GM06990 (cell line): Measurements from ENCODE around the gene PCDH7.

Experiments
- DNase-seq: peaks from one replicate; pipeline ENCODE4 v3.0.0-alpha.2; 2011; ENCODE audit not compliant: insufficient read length; ENCODE audit errors: extremely low read depth
- H3K27me3 ChIP-seq: replicated peaks from 2 replicates; pipeline ENCODE4 v1.6.0; 2011; ENCODE audit warnings: low read length; ENCODE audit not compliant: control insufficient read depth, insufficient read depth
- H3K36me3 ChIP-seq: 2 replicates; pipeline ENCODE4 v1.5.1; 2011; ENCODE audit warnings: low read length; ENCODE audit not compliant: control insufficient read depth, insufficient read depth
- H3K4me3 ChIP-seq: replicated peaks from 2 replicates; pipeline ENCODE4 v1.5.1; 2011; ENCODE audit warnings: low read depth, mild to moderate bottlenecking, control low read depth, low read length
- TF ChIP-seq, protein P1 (sequence below): IDR thresholded peaks from 2 replicates; pipeline ENCODE4 v1.5.1; 2011; ENCODE audit warnings: low read length, control low read depth, mild to moderate bottlenecking, inconsistent platforms; ENCODE audit not compliant: insufficient read depth, poor library complexity, severe bottlenecking

The PCDH7 gene

GRCh38 chr4:30724247-30724646 is 4.1 kb downstream of the PCDH7 start:
- no peak for DNase-seq
- no peaks in the 10 kb centered on the region for H3K36me3 ChIP-seq
- TF ChIP-seq, protein P1, sequence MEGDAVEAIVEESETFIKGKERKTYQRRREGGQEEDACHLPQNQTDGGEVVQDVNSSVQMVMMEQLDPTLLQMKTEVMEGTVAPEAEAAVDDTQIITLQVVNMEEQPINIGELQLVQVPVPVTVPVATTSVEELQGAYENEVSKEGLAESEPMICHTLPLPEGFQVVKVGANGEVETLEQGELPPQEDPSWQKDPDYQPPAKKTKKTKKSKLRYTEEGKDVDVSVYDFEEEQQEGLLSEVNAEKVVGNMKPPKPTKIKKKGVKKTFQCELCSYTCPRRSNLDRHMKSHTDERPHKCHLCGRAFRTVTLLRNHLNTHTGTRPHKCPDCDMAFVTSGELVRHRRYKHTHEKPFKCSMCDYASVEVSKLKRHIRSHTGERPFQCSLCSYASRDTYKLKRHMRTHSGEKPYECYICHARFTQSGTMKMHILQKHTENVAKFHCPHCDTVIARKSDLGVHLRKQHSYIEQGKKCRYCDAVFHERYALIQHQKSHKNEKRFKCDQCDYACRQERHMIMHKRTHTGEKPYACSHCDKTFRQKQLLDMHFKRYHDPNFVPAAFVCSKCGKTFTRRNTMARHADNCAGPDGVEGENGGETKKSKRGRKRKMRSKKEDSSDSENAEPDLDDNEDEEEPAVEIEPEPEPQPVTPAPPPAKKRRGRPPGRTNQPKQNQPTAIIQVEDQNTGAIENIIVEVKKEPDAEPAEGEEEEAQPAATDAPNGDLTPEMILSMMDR = no peak
- no peaks in the 10 kb centered on the region for H3K27me3 ChIP-seq
- H3K4me3 ChIP-seq = no peak overlapping the region

GRCh38 chr4:30725562-30725961 is 5.4 kb downstream of the PCDH7 start:
- no peak for DNase-seq
- TF ChIP-seq, protein P1 = no peak
- no peak overlapping the region for H3K4me3 ChIP-seq

GRCh38 chr4:30726090-30726675 is 6.0 kb downstream of the PCDH7 start:
- no peak overlapping the region for H3K4me3 ChIP-seq
- no peaks in the 10 kb centered on the region for H3K36me3 ChIP-seq
- DNase-seq = no peak
- no peaks in the 10 kb centered on the region for H3K27me3 ChIP-seq
- TF ChIP-seq, protein P1 = no peak

More at GRCh38 chr4:30725562-30725961, 5.4 kb downstream of the PCDH7 start:
- Histone ChIP-seq H3K27me3 (no peaks in the 10 kb centered on the region), H3K36me3 (no peaks in the 10 kb centered on the region)

DNA sequence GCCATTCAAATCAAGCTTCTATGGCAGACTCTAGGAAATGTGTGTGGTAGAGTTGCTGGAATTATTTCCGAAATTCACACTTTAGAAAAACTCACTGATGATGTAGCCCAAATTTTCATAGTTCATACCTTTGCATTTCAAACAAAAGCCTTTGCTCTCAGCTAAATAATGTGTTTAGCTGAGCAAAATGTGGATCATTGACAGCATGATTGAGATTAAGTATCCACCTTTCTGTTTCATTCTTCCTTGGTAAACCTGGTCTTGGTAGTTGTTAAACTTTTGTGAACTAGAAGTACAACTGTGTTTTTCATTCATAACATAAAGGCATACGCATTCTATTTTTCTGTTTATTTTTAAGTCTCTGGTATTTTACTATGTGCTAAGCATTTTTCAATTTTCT is 7.2 kb downstream of the PCDH7 start:
- no peak overlapping the region for H3K4me3 ChIP-seq

GRCh38 chr4:30728311-30728710 is 8.1 kb downstream of the PCDH7 start:
- TF ChIP-seq, protein P1 = no peak
- no peak for DNase-seq
- H3K36me3 ChIP-seq = no peaks in the 10 kb centered on the region
- no peak overlapping the region for H3K4me3 ChIP-seq
- no peaks in the 10 kb centered on the region for H3K27me3 ChIP-seq

More for the DNA sequence above, 7.2 kb downstream of the PCDH7 start:
- DNase-seq = no peak
- Histone ChIP-seq H3K27me3 (no peaks in the 10 kb centered on the region), H3K36me3 (no peaks in the 10 kb centered on the region)
- TF ChIP-seq, protein P1 = no peak

DNA sequence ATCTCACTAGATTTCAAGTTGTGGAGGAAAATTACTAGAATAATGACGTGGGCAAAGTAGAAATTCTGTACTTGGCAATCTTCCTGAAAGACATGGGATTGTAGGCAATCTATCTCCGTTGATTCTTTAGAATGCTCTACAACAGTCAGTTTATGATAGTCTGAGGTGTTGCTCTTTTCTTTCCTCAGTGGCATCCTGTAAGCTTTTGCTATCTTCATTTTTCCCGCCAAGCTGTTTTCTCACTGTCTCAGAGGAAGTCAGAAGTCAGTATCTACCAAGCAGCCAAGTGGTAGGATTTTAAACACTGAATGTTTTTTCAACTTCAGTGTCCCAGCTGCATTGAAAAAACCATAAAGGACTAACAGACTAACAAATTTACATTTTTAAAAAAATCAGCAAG is 23.7 kb downstream of the PCDH7 start:
- no peak for DNase-seq
- TF ChIP-seq, protein P1 = no peak
- H3K27me3 ChIP-seq = no peaks in the 10 kb centered on the region
- no peaks in the 10 kb centered on the region for H3K36me3 ChIP-seq
- H3K4me3 ChIP-seq = no peak overlapping the region
